Suprapubic skin (tissue), 3 donors: ENCODE results near the gene COL5A3.

Experiments
- CTCF ChIP-seq, 2 donors: fragments of 200-600 bp in 1 of 2; fragments of 450-650 bp in 1 of 2; sonication (generic) in 1 of 2; IDR thresholded peaks; one replicate each; pipeline ENCODE4 v1.5.1; 2016 to 2019; ENCODE audit warnings: antibody characterized with exemption in 2 of 2, mild to moderate bottlenecking in 1 of 2, moderate library complexity in 1 of 2
- EP300 ChIP-seq: sonication (generic); formaldehyde crosslinking; IDR thresholded peaks from one replicate; pipeline ENCODE4 v1.6.1; 2017; ENCODE audit warnings: antibody characterized with exemption

DNA sequence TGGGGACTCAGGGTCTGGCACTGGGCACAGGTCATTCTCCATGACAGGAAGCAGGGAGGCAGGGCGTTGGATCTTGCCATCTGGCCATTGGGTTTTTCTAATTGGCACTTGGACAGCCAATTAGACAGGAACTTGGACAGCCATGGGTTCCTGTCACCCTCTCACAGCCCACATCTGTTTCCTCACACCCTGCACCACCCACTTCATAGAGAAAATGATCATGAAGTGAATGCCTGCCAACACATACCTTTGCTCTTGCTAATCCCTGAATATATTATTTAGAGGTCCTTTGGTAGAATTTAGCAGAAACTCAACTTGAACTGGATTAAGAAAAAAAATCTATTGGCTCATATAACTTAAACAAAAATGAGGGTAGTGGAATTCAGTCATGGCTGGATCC lies 69.1 kb downstream of the COL5A3 start:
- TF ChIP-seq EP300 (no peak), CTCF (IDR thresholded peaks at IDR 0.05) (no peak)
